Esophagus muscularis mucosa (tissue), 4 donors: Measurements from ENCODE around the gene TUBGCP3. TPM values are rescaled to one million over a fixed set of nuclear protein-coding genes. Genes with fewer than 3 reads are reported as not detected.

Experiments used
- DNase-seq: peaks from one replicate; pipeline ENCODE4 v3.0.0-alpha.2; 2017; ENCODE audit errors: extremely low spot score
- H3K27ac ChIP-seq, 4 donors: fragments of 200-600 bp; sonication (generic); replicated peaks in 1 of 4; 1 replicate in 3 of 4; 2 replicates in 1 of 4; pipeline ENCODE4 v1.5.1; 2016 to 2019; ENCODE audit warnings: mild to moderate bottlenecking in 1 of 4
- H3K27me3 ChIP-seq, 4 donors: fragments of 200-600 bp; sonication (generic); one replicate each; pipeline versions ENCODE4 v1.5.1 to v1.6.0; 2016 to 2019
- H3K36me3 ChIP-seq, 4 donors: fragments of 200-600 bp; sonication (generic); one replicate each; pipeline ENCODE4 v1.5.1; 2016 to 2019
- H3K4me1 ChIP-seq, 4 donors: fragments of 200-600 bp; sonication (generic); one replicate each; pipeline ENCODE4 v1.5.1; 2016 to 2019
- H3K4me3 ChIP-seq, 4 donors: fragments of 200-600 bp; sonication (generic); 1 replicate in 2 of 4; 2 replicates in 2 of 4; pipeline ENCODE4 v1.5.1; 2016 to 2019; ENCODE audit warnings: mild to moderate bottlenecking in 4 of 4, moderate library complexity in 1 of 4
- H3K9me3 ChIP-seq, 4 donors: fragments of 200-600 bp; sonication (generic); 1 replicate in 3 of 4; 2 replicates in 1 of 4; pipeline ENCODE4 v1.5.1; 2016 to 2019
- EP300 ChIP-seq: sonication (generic); formaldehyde crosslinking; IDR thresholded peaks from one replicate; pipeline ENCODE4 v1.6.1; 2017; ENCODE audit warnings: antibody characterized with exemption
- POLR2A ChIP-seq: fragments of 450-650 bp; IDR thresholded peaks from one replicate; pipeline ENCODE4 v1.6.1; 2017; ENCODE audit warnings: antibody characterized with exemption, moderate library complexity, mild to moderate bottlenecking, low read depth
- POLR2AphosphoS5 ChIP-seq, 2 donors: sonication (generic); formaldehyde crosslinking; IDR thresholded peaks; one replicate each; pipeline ENCODE4 v1.6.1; 2017; ENCODE audit warnings: antibody characterized with exemption in 2 of 2
- WGBS: methylation state at CpG from one replicate; pipeline ENCODE4 v1.1.5; 2018; 5-methylcytosine and 5-hydroxymethylcytosine counted together
- intact Hi-C: fragments of 100-400 bp; cut with DNase I; formaldehyde crosslinking; loops from one replicate; pipeline ENCODE4 v1.15.1; 2023
- total RNA-seq, 4 donors: library from RNA; depleted of rRNA; stranded (reverse); fragments of >200 nt; gene quantifications; one replicate each; pipeline versions ENCODE4 v1.1.0 to v1.2.1, GENCODE V29; 2016
- TF ChIP-seq, protein P1 (sequence below), 3 experiments: fragments of 200-600 bp in 2 of 3; fragments of 450-650 bp in 1 of 3; sonication (generic) in 2 of 3; IDR thresholded peaks; one replicate each; pipeline ENCODE4 v1.5.1; 2017 to 2019; ENCODE audit warnings: antibody characterized with exemption in 3 of 3, mild to moderate bottlenecking in 2 of 3, moderate library complexity in 1 of 3

The TUBGCP3 gene
- total RNA-seq, 4 donors from 2014 or later = 25.2 to 33.6 (median 30.6) TPM

DNA sequence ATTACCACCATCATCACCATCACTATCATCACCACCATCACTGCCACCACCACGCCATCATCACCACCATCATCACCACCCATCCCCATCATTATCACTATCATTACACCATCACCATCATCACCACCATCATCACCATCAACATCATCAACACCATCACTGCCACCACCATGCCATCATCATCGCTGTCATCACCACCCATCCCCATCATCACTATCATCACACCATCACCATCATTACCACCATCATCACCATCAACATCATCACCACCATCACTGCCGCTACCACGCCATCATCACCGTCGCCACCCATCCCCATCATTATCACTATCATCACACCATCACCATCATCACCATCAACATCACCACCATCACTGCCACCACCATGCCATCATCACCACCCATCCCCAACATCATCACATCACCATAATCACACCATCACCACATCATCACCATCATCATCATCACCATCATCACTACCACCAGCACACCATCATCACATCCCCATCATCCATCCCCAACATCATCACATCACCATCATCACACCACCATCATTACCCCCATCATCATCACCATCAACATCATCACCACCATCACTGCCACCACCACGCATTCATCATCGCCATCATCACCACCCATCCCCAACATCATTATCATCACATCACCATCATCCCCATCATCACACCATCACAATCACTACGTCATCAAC, 61.7 kb downstream of the TUBGCP3 start:
- DNase-seq = no peak
- Histone ChIP-seq H3K9me3 (no peaks in the 10 kb centered on the region), H3K27me3 (no peaks in the 10 kb centered on the region), H3K27ac (no peak overlapping the region), H3K4me3 (no peak overlapping the region), H3K4me1 (no peaks in the 10 kb centered on the region), H3K36me3 (peaks cover 10 to 55% (median 34%) of the 10 kb centered on the region in 4 donors)
- WGBS = 96% methylated on average over 9 of the region's 9 CpGs
- intact Hi-C loops = no loop called here
- TF ChIP-seq POLR2AphosphoS5 (IDR thresholded peaks at IDR 0.05) (no peak), EP300 (no peak), POLR2A (no peak)
- TF ChIP-seq, protein P1, sequence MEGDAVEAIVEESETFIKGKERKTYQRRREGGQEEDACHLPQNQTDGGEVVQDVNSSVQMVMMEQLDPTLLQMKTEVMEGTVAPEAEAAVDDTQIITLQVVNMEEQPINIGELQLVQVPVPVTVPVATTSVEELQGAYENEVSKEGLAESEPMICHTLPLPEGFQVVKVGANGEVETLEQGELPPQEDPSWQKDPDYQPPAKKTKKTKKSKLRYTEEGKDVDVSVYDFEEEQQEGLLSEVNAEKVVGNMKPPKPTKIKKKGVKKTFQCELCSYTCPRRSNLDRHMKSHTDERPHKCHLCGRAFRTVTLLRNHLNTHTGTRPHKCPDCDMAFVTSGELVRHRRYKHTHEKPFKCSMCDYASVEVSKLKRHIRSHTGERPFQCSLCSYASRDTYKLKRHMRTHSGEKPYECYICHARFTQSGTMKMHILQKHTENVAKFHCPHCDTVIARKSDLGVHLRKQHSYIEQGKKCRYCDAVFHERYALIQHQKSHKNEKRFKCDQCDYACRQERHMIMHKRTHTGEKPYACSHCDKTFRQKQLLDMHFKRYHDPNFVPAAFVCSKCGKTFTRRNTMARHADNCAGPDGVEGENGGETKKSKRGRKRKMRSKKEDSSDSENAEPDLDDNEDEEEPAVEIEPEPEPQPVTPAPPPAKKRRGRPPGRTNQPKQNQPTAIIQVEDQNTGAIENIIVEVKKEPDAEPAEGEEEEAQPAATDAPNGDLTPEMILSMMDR (IDR thresholded peaks at IDR 0.05) = no peak

DNA sequence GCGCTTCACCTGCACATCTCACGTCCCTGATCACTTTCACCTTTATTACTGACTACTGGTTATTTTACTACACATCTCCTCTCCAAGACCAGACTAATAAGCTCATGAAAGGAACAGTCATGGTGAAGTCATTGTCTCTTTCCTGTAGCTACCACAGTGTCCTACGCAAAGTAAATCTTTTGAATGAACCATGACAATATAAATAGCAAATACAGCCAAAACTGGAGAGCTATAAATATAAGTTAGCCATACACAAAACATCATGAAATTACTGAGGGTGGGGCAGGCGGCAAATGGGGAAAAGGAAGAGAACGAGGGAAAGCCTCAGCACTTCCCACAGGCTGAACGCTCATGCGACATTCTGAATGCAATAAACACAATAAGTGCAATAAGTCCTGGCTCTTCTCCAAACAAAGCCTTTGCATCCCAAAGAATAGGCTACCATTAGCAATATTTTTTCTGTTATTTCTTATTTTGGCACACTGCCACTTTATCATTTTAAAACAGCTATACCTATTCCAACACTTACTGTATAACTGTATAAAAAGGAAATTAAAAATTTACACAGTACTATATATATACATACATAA, 62.5 kb downstream of the TUBGCP3 start:
- Histone ChIP-seq H3K9me3 (no peaks in the 10 kb centered on the region), H3K27me3 (no peaks in the 10 kb centered on the region), H3K36me3 (peaks cover 11 to 64% (median 40%) of the 10 kb centered on the region in 4 donors), H3K27ac (no peak overlapping the region), H3K4me3 (no peak overlapping the region), H3K4me1 (no peaks in the 10 kb centered on the region)
- intact Hi-C loops = no loop called here
- DNase-seq = no peak
- TF ChIP-seq, protein P1 (IDR thresholded peaks at IDR 0.05) = no peak
- TF ChIP-seq POLR2A (no peak), POLR2AphosphoS5 (IDR thresholded peaks at IDR 0.05) (no peak), EP300 (no peak)
- WGBS = 93% methylated on average over 7 of the region's 7 CpGs

GRCh38 chr13:112522578-112522977, 65.4 kb downstream of the TUBGCP3 start:
- DNase-seq = no peak
- Histone ChIP-seq H3K36me3 (peaks cover 23 to 87% (median 67%) of the 10 kb centered on the region in 4 donors), H3K4me1 (no peaks in the 10 kb centered on the region), H3K4me3 (no peak overlapping the region), H3K9me3 (no peaks in the 10 kb centered on the region), H3K27me3 (no peaks in the 10 kb centered on the region), H3K27ac (no peak overlapping the region)
- intact Hi-C loops = no loop called here
- TF ChIP-seq, protein P1 (IDR thresholded peaks at IDR 0.05) = no peak
- TF ChIP-seq POLR2A (no peak), POLR2AphosphoS5 (IDR thresholded peaks at IDR 0.05) (no peak), EP300 (no peak)
- WGBS = 96% methylated on average over 5 of the region's 5 CpGs

- no peaks in the 10 kb centered on the region for H3K9me3 ChIP-seq
- no peaks in the 10 kb centered on the region for H3K27me3 ChIP-seq
- H3K4me1 ChIP-seq = no peaks in the 10 kb centered on the region
- no peak overlapping the region for H3K4me3 ChIP-seq
- H3K36me3 ChIP-seq = peaks cover 31 to 92% (median 73%) of the 10 kb centered on the region in 4 donors
- TF ChIP-seq POLR2AphosphoS5 (IDR thresholded peaks at IDR 0.05) (no peak), POLR2A (no peak), EP300 (no peak)
- TF ChIP-seq, protein P1 (IDR thresholded peaks at IDR 0.05) = no peak
- intact Hi-C loops = no loop called here
- no peak overlapping the region for H3K27ac ChIP-seq
- 86% methylated on average over 3 of the region's 3 CpGs for WGBS
- no peak for DNase-seq
These were observed 66.8 kb downstream of the TUBGCP3 start for GRCh38 chr13:112521073-112521685.
